NCI-H1105 (cell line): Measurements from ENCODE around the gene CSTF1.
"Not testable (repeated sequence)": the region's sequence is repeated elsewhere in the genome, so short reads cannot be mapped to it uniquely, and the experiment has no call there.

Source experiments
- DNase-seq: peaks from one replicate; lab custom pipeline; 2025; lab: John Stamatoyannopoulos, UW

CSTF1 gene

DNA sequence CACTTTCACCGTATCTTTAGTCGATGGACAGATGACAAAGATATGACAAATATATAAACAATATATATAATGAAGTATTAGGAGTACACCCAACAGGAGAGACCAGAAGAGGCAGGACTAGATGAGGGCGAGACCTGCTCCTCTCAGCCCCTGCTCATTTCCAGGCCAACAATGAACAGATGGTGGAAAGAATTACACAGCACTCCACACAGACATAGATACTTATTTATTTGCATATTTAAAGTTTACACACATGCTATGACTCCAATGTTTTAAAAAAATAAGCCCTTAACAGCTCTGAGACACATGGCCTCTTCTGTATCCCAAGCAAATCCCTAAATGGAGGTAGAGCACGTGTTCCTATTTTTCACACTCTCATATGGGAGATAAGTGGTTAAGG lies 23.3 kb upstream of the CSTF1 start:
- DNase-seq, result no peak

DNA sequence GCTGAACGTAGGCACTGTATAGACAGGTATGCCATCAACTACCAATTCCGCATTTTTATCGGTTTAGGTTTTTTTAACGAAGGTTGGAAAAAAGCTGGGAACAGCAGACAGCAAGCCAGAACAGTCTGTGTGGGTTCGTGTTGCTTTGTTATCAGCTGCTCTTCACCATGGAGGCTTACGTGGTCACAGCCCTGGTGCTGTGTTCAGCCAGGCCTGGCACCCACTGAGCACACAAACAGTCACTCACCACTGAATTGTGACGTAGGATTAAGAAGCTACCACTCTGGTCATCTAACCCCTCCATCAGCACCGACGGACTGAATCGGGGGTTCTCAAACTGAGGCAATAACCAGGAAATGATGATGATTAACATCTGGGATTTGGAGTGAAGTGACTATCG lies 20.5 kb upstream of the CSTF1 start:
- DNase-seq, result no peak

DNA sequence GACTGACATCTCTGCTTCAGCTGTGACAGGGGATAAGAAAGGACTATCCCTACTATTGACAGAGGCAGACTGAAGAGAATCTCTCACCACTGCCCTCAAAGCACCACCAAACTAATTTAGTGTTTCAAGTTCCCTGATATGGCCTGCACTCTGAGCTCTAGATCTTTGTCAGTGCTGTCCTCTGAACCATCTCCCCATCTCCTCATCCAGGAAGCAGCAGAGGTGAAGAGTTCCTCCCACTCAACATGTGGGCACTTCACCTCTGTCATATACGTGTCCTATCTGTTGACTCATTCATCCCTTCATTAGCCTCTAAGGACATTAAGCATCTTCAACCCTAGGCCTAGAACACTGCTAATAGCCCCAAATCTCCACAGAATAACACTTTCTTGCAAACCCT lies 19.6 kb upstream of the CSTF1 start:
- DNase-seq, result no peak

GRCh38 chr20:56373942-56374341 lies 18.5 kb upstream of the CSTF1 start:
- DNase-seq, result no peak

DNA sequence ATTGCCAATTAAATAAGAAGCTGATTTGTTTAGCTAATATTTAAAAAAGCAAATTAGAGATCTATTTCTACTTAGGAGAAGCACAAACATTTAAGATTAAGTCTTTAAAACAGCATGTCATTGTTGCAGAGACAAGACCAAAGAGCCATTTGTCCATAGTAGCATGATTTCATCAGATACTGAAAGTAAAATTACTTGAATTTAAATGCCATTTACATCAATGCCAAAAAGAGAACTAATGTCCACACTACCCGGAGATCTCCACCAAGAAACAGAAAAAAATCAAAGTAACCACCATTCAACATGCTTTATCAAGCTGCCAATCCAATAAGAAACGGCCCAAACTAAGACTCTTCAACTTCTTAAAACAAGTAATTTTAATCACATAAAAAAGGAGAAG lies 16.1 kb upstream of the CSTF1 start:
- no peak for DNase-seq

GRCh38 chr20:56378386-56378785 lies 14.1 kb upstream of the CSTF1 start:
- DNase-seq, result no peak

DNA sequence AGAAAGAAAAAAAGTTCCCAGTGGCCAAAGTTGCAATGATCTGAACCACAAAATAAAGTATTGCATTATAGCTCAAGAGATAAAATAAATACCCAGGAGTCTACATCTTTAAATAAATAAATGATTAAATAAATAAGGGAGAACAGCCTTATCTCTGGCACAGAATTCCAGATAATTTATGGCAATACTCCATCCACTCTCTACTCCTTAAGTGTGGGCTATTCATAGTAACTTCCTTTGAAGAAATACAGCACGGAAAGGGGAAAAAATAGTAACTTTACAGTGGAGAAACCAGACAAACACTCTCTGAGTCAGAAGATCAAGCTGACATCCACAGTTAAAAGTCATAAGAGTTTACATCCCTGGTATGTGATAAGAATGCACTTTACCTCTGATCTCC lies 12.1 kb upstream of the CSTF1 start:
- no peak for DNase-seq

GRCh38 chr20:56381501-56381900 lies 10.9 kb upstream of the CSTF1 start:
- DNase-seq, result no peak

- DNase-seq, result no peak
These were observed 9.7 kb upstream of the CSTF1 start for GRCh38 chr20:56382696-56383095.

DNA sequence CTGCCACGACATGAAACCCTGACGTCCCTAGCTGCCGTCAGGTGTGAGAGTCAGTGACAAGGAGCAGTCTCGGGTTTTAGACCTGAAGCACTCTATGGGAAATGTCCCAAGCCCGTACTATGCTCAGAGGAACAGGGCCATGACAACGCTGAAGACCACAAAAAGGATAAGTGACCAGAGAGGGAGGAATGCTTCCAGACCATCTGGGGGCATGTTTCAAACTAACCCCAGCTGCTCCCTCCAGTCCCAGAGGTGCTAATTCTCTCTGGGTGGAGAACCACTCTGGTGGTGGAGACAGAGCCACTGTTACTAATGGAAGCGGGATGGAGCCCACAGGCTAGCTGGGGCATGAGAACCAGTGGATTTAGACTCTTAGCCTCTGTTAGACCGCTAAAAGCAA lies 9.1 kb upstream of the CSTF1 start:
- no peak for DNase-seq

GRCh38 chr20:56385130-56385529 lies 7.3 kb upstream of the CSTF1 start:
- DNase-seq, result no peak

DNA sequence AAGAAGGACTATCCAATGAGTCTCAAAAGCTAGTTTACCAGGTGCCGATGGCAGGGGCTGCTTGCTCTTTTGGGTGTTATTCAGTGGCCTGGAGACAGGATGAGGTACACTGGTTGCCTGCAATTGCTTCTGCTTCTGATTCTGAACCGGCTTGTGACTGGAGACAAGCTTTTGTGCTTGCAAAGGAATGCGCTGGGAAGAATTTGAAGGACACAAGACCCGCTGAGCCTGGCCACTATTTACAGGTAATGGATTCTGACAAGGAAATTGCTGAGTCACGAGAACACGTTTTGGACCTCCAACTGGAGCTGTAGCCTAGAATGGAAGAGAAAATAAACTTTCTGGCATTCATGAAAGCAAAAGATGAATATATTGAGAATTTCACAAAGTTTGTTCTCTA lies 6.2 kb upstream of the CSTF1 start:
- DNase-seq, result no peak

DNA sequence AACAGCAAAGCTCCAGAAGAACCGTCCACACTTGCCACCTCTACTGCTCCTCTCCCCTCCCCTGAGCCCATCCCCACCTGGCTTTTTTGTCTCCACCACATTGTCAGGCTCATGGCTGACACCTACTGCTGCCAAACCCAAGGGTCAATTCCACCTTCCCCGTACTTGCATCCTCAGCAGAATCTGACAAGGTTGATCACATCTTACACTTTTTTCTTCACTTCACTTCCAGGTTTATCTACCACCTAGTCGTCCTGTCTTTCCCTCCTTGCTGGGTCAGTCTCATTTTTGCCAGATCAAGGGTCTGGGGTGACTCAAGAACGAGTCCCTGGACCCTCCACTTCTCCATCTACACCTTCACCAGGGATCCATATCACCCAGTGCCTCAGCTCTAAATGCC lies 3.6 kb upstream of the CSTF1 start:
- DNase-seq, result no peak

- no peak for DNase-seq
These were observed 2.6 kb upstream of the CSTF1 start for GRCh38 chr20:56389807-56390206.

DNA sequence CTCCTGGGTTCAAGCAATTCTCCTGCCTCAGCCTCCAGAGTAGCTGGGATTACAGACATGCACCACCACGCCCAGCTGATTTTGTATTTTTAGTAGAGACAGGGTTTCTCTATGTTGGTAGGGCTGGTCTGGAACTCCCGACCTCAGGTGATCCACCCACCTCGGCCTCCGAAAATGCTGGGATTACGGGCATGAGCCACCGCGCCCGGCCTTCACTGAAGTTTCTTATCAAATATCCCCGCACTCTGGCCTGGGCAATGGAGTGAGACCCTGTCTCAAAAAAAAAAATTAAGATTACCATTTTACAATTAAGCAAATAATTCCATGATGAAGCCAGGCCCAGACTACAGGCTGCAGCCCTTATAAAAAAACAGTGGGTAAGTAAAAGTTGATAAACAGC lies 2.0 kb upstream of the CSTF1 start:
- DNase-seq, result not testable (repeated sequence)

GRCh38 chr20:56391037-56391436 lies 1.4 kb upstream of the CSTF1 start:
- DNase-seq, result no peak

- DNase-seq, result no peak
These were observed 781 bp upstream of the CSTF1 start for GRCh38 chr20:56391596-56392131.

DNA sequence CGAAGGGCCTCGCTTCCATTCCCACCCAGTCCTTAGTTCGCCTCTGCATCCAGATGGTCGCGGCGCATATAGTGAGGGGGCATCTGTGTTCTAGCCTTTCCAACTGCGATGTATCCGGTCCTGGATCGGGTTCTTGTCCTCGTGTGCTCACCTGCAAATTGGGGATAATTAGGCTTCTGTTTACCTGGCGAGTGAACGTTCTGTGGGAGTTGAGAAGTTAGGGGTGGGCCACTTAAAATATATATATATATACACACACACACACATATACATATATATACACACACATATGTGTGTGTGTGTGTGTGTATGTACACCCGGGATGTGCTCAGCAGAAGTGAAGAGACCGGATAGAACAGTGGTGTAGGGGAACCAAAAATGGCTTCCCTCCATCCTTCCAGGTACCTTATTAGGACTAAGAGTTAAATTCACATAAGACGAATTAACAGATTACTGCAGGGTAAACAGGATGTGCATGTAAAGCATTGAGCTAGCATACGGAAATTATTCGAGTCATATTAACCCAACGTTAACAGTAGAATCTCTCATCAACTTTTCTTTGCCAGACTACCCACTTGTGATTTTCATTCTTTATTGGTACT lies 537 bp downstream of the CSTF1 start:
- no peak for DNase-seq

- no peak for DNase-seq
These were observed 1.2 kb downstream of the CSTF1 start for GRCh38 chr20:56393653-56394052.

DNA sequence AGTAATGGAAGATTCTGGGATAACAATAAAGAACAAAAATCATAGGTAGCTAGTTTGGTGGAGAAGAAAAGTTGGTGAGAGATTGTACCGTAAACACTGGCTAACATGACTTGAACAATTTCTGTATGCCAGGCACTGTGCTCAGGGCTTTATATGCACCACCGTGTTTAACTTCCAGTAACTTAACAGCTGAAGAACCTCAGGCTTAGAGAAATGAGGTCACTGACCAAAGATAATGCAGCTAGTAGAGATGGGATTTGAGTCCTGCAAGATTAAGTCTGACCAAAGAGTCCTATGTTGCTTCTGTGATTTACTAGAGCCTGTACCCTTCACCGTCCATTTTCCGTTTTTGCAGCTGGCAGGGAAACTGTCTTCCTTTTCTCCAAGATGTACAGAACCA lies 2.7 kb downstream of the CSTF1 start:
- no peak for DNase-seq

DNA sequence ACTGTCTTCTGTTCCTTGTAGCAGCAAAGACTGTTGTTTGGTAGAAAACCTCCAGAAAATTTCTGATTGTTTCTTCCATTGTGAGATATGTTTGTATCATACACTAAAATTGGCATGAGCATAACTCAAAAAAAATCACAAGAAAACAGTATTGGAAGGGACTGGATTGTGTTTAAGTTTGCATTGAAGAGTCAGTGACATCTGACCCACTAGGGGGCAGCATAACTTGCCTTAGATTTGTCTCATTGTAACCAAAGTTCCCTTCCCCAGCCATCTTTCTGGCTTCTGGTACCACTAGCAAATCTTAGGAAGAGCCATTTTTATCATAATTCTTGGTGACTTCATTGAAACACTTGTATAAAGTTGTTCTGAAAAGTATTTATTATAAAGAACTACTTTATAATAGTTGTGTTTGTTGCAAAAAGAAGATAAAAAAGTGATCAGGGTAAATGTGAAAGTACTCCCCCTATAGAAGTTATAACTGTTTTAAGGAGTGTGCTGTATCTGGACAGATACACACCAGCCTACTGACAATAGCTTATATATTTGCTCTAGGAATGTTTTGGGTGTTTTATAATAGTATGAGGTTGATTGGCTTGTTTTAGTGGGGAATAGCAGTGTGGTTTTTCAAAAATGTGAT lies 7.7 kb downstream of the CSTF1 start:
- peak; percentile 3 for DNase-seq

DNA sequence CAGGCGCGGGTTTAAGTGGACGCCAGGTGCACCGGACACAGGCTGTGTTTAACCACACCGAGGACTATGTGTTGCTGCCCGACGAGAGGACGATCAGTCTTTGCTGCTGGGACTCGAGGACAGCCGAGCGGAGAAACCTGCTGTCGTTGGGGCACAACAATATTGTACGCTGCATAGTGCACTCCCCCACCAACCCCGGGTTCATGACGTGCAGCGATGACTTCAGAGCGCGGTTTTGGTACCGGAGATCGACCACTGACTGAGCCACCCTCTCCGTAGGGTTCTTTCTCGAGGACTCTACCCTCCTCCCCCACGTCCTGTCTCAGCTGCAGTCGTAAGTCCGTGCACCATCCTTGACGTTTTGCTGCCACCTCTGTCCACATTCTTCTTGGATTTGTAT lies 11.0 kb downstream of the CSTF1 start:
- no peak for DNase-seq

DNA sequence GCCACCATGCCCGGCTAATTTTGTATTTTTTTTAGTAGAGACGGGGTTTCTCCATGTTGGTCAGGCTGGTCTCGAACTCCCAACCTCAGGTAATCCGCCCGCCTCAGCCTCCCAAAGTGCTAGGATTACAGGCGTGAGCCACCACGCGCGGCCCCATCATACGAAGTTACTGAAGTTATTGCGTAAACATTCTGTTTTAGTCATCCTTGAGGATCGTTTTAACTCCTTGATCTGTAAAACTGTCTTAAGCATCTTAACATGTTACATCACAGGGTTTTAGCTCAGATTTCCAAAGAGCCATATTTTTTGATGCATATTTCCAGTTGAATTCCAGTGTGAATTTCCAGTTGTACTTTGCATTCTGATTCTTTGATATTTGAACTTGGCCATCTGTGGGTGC lies 12.9 kb downstream of the CSTF1 start:
- DNase-seq, result not testable (repeated sequence)

GRCh38 chr20:56406910-56407309 lies 14.5 kb downstream of the CSTF1 start:
- DNase-seq, result no peak
